Stimulated activated CD8-positive, alpha-beta memory T cell treated with anti-CD3 and anti-CD28 coated beads, Interleukin-4, amount 100 ng/mL, for 24 hours (primary cell): ENCODE measurements around the gene MRPS5.
A peak's percentile ranks its signal among the peaks of the same experiment; 100 is the strongest.

Source experiments
- DNase-seq: peaks from one replicate; pipeline ENCODE4 v3.0.0-alpha.2; 2020; ENCODE audit warnings: low read depth

Gene MRPS5

DNA sequence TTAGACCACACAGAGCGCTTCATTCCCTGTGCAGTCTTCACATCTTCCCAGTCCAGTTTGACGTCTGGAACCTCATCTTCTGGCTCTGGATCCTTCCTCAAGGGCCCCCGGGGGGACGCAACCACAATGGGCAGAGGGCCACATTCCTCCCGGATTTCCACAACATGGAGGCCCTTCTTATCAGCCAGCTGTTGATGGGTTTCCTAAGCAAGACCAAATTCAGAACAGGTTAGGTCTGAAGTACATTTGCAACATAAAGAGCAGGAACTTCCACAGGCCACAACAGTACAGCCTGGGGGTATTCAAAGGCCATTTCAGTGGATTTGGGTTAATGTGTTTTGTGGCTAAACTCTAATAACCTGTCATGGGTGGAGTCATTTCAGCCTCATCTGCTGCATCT lies 34.2 kb downstream of the MRPS5 start:
- DNase-seq, result no peak

DNA sequence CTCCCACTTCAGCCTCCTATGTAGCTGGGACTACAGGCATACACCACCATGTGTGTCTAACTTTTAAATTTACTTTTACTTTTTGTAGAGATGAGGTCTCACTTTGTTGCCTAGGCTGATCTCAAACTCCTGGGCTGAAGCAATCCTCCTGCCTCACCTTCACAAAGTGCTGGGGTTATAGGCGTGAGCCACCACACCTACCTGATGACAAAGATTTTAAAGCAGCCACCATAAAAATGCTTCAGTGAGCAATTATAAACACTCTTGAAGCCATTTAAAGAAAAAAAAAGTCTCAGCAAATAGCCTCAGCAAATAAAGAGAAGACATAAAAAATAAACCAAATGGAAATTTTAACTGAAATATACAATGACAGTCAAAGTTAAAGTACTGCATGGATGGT lies 35.6 kb downstream of the MRPS5 start:
- DNase-seq, result no peak

DNA sequence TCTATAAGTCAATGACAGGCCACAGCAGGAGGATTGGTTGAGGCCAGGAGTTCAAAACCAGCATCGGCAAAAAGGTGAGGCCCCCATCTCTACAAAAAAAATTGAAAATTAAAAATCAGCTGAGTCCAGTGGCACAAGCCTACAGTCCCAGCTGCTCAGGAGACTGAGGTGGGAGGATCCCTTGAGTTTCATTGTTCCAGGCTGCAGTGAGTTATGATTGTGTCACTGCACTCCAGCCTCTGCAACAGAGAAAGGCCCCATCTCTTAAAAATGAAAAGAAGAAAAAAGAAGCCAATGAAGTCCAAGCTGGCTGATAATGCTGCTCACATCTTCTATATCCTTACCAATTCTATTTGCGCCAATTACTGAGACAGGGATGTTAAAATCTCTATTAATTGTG lies 39.1 kb downstream of the MRPS5 start:
- DNase-seq, result no peak

DNA sequence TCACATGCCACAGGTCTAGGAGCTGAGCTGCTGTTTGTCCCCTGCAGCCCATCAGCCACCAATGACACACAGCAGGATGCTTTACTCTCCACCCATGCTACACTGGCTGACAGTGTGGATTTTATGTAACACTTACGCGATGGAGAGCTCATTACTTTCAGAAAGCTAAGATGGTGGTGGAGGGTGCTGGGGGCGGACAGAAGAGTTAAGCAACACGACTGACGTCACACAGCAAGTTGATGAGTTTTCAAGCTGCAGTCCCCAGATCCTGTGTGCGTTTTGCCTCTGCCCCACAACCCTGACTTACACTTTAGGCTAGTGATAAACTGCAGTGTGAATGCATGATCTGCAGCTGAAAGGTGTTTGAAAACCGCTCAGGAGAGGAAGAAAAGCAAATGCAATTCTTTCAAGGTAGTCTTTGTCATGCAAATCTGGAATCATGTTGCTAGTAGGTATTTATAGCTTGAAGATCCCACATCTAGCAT lies 42.4 kb downstream of the MRPS5 start:
- no peak for DNase-seq

DNA sequence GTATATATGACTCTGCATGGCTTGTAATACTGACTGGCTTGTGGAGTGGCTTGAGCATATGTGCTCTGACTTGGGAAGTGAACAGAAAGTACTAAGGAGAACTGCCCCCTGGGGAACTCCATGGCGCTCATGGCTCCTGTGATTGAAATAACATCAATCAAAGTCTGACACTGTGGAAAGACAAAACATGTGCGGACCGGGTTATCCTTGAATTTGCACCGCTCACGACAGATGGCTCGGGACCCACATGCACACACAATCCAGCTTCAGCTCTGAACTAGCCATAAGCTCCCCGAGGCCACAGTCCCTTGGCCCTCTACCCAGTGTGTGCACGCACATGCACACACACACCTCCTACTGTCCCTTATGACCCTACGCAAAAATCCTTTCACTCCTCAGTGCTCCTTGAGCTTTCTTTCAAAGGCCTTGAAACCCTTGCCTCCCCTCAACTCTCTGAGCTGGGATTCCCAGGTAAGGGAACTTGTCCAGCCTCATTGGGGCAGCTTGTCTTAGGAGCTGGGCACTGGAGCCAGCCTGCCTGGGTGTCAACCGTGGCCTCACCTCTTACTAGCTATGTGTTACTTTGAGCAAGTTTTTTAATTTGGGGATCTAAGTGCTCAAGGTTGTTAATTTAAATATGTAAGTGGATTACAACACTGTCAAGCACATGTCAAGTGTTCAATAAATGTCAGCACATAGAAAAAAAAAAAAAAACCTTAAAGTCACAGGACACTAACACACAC lies 43.6 kb downstream of the MRPS5 start:
- DNase-seq, result no peak

DNA sequence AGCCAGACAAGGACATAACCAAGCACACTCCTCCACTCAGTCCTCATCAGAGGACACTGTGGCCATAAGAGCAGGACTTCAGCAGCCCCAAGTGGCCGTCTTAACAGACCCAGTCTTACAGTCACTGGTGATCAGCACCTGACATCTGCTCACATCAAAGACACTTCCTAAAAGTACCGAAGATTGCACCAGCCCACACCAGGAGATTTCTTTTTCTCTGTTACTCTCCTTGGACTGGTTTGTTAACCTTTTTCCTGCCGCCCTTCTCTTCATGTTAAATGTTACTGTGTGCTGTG lies 44.1 kb downstream of the MRPS5 start:
- DNase-seq, result no peak

DNA sequence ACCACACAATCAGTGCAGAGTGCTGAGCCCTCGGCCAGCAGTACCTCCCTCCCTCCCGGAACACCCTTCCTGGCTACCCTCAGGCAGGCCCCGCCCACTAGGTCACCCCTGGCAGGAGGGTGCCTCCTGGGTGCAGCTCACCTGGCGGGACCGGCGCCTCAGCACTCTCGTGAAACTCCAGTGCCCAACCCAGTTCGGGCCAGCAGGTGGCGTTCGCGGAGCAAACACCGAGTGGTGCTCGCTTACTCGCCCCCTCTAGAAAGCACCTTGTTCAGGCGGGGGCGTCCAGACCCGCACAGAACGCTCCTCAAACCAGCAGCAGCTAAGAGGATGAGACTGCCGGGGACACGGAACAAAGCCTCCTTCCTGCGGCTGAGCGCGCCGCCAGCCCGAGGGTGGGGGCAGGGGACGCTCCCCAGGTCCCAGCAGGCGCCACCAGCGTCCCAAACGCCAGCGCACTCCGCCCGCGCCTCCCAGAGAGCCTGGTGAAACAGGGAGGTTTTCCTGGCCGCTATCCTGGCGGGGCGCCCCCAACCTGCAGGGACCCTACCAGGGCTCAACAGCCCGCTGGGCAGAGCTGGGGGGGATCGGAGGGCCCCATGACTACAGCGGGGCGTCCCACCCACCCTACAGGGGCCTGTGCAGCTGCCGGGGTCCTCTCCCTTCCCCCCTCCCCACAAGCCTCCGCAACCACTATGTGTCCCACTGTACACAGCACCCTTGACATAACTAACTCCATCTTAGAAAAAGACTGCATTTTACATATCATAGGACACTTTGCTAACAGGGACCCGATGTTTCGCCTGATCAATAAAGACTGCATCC lies 44.7 kb downstream of the MRPS5 start:
- peak; percentile 79 for DNase-seq

DNA sequence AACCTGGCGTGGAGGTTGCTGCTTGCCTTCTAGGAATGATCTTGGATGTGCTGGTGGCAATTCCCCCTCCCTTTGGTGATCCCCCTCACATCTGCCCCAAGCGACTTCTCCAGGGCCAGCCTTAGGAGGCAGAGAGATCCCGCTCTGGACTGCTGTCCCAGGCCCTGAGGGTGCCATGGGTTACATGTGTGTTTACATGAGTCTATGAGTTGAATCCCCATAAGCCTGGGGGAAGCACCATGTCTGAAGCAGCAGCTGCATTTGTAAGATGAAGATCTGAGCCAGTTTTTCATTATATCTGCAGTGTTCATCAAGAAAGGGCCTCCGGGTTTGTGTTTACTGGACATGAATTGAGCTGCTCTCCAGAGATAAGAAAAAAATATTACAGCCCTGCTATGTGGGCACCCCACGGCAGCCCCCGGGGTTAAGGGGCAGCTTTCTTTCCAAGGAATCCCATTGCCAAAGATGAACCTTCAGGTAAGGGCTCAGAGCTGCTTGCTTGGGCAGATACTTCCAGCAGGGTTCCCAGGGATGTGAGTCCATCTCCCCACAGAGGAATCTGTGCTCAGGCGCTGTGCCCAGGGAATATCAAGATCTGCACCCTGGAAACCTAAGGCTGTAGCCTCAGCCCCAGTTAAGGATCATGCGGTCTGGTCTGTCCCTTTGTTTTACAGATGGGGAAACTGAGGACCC lies 46.0 kb downstream of the MRPS5 start:
- DNase-seq, result no peak

DNA sequence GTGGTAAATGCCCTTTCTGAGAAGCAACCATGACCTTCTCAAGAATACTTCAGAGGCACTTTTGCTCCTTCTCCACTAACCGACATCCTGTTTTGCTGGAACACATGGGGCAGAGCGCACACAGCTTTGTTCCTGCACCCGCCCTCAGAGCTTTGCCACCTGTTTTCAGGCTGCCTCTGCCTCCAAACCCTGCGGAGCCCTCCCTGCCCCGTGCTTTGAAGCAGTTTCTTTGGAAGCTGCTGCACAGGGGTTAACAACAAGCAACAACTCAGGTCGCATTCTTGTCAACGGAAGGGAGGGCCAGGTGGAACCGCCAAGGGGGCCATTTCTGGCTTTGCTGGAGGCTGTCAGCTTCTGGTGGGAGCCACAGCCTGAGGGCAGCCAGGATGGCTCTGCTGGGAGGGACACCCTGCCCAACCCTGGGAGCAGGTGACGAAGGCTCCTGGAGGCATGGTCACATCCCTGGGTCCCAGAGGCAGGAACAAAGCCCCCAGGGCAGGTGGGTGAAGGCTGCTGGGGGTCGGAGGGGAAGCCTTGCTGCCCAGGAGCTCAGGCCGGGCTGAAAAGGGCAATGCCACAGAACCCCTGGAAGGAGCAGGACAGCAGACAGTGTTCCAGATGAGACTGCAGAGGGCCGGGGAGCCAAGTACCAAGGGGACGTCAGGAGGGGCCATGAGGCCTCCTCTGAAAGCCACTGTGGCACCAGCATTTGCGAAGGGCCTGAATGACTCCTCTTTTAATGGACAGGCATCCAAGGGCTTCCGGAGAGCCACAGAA lies 46.8 kb downstream of the MRPS5 start:
- DNase-seq, result peak; percentile 27

DNA sequence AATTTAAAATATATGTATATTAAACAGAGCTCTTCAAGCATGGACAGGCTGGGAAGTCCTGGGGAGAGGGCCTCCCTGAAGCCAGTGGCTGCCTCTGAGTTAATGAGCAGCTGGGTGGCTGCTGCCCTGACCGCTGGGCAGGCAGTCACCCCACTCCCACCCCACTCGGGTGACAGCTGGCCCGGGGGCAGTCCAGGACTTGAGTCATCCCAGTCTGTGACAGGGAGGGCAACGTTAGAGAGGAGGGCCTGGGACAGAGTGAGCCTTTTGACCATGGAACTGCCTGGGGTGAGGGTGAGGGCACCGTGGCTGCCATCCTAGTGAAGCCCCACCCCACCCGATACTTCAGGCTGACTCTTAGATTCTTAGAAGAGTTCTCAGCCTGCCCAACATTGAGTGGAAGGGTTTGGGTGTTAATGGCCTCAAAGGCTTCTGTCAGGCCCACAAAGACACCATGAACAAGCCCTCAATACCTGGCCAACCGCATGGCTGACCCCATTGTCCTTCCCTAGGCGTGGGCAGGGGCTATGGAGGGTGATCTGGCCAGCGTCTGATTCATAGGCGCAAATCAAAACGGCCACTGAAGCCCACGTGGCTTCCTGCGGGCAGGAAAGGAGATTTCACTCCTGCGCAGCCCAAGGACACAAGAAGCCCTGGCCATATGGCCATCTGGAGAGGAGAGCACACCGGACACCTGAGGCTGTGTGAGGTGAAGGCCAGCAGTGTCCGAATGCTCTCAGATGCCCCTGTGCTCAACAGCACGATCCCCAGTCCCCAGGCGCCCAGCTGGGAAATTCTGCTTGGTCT lies 47.5 kb downstream of the MRPS5 start:
- DNase-seq, result no peak

DNA sequence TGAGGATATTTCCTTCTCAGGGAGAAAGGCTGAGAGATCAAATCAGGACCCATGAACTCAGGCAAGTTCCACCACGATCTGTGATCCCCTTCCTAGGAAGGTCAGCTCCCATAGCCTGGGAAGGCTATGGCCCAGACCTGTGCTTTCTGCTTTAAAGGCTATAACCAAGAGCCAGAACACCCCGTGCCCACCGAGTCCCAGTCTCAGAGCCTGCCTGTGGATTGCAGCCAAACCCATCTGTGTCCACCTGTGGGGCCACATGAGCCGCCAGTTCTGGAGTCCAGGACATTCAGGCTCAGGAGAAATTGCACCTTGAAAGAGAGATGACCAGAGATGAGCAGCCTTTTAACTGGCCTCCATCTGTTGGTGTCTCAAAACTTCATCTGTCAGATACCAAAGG lies 49.2 kb downstream of the MRPS5 start:
- DNase-seq, result no peak

DNA sequence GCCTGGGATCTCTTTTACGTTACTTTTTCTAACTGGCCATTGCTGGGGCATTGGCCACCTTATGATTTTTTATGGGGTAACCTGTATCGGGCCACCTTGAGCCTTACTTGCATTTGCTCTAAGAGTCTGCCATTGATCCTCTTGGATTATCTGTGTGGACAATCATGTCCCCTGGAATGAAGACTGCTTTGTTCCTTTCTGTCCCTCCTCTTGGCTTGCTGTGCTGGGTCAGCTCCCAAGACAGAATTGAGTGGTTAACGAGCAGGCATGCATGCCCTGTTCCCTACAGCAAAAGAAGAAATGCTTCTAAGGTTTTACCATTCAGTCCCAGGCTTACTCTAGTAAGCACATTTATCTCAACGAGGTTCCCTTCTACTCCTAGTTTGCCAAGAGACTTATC lies 49.8 kb downstream of the MRPS5 start:
- no peak for DNase-seq

DNA sequence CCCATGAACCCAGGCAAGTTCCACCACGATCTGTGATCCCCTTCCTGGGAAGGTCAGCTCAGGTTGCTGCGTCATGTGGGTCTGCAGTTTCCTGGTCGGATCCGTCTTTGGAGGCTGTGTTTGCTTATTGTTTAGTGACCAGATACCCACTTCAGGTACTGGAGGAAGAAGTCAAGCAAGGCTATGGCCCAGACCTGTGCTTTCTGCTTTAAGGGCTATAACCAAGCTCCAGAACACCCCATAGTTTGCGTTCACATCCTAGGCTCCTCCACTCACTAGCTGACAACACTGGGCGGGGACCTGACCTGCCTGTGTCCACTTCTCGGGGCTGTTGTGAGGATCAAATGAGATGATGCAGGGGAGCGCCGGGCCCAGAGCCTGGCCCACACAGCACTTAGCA lies 52.1 kb downstream of the MRPS5 start:
- no peak for DNase-seq

DNA sequence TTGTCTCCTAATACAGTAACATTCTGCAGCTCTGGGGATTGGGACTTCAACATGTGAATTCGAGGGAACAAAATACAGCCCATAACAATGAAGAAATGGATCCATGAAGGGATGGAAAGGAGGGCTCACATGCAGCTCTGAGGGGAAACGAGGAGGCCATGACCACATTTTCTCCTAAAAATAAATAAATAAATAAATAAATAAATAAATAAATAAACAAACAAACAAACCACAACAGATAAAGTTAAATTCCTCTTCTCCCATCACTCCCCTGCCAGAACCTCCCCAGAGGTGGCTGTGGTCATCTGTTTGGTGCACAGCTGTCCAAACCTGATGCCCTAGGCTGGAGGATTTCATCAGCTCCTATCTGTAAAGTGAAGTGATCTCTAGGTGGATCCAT lies 53.4 kb downstream of the MRPS5 start:
- no peak for DNase-seq

DNA sequence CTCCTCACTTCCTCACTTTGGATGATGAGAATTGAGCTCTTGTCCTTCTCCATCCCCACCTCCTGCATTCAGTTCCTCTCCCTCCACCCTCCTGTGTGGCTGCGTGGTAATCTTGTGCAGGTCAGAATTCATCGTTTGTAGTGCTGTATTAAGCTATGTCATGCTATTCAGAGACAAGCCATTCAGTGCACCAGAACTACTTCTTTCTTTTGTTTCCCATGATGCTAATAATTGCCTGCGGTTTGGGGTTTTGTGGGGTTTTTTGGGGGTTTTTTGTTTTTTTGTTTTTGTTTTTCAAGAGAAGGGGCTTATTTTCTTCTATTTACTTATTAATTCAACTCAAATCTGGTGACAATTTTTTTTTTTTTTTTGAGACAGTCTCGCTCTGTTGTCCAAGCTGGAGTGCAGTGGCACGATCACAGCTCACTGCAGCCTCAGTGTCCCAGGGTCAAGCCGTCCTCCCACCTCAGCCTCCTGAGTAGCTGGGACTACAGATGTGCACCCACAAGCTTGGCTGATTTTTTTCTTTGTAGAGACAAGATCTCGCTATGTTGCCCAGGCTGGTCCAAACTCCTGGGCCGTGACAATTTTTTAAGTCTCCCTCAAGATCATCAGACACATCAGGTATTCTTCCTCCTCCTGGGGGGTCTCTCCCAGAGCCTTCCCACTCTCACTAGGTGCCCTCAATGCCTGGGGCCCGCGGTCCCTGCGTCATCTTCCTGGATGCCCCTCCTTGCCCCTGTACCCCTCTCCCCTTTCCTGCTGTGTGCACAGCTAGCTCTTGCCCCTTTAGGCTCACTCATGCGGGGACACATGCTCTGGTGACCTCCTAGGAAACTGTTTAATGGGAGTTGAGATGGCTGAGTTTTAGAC lies 58.3 kb downstream of the MRPS5 start:
- no peak for DNase-seq

DNA sequence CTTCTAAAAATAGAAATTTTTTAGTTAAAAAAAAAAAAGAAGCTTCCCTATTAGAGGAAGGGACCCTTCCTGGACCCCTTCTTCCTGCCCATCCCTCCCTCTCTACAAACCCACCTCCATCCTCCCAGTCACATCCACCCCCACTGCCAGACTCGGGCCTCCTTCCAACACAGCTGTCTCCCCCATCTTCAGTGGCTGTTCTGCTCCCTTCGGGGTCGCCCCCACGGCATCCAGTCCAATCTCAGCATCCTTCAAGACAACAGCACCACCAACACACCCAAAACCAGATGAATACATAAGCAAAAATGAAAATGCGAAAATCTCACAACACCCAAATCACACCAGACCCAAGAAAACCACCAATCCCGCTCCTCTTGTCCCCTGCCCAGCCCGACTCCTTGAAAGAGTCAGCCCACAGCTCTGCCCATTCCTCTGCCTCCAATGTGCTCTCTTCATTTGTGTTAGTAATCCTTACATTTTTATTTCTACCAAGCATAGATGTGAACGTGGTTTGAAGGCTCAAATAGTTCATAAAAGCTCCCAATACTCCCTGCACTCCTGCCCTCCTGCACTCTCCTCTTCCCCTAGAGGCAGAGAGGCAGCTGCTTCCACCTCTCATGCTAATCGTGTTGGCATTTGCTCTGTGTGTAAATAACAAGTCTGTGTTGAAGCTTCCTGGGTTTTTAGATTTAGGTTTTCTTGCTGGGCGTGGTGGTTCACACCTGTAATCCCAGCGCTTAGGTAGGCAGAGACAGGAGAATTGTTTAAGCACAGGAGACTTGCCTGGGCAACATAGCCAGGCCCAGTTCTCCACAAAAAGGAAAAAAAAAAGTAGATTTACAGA lies 59.1 kb downstream of the MRPS5 start:
- DNase-seq, result no peak

DNA sequence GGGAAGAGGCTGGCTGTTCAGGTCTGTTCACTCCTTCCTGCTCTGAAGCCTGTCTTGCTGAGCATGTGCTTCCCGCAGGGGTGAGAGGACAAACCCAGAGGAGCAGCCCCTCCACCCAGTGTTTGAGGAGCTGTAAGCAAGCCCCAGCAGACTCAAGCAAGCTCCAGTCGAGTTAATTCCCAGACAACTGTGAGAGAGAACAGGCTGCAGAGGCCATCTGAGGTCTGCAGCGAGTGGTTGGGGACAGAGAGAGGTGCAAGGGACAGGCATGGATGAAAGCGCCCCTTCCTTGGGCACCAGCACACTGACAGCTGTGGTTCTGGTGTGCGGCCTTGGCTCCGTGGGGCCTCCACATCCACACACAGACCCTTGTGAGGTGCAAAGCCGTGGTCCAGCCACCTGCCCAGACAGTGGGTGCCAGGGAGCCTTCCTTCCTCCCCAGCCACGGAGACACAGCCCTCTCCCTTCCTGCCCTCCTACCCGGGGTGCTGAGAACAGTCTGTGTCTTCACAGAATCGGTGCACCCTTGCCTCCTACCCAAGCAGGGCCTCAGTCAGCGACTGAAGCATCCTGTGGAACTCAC lies 59.9 kb downstream of the MRPS5 start:
- DNase-seq, result no peak

DNA sequence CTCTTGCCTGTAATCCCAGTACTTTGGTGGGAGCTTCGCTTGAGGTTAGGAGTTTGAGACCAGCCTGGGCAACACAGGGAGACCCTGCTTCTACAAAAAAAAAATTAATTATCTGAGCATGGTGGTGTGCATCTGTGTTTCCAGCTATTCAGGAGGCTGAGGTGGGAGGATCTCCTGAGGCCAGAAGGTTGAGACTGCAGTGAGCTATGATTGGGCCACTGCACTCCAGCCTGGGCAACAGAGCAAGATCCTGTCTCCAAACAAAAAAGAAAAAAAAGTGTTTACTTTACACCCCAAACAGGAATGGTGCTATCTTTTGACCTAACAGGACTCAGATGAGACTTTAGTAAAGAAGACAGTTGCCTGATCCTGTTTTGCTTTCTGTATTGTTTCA lies 60.5 kb downstream of the MRPS5 start:
- DNase-seq, result no peak

DNA sequence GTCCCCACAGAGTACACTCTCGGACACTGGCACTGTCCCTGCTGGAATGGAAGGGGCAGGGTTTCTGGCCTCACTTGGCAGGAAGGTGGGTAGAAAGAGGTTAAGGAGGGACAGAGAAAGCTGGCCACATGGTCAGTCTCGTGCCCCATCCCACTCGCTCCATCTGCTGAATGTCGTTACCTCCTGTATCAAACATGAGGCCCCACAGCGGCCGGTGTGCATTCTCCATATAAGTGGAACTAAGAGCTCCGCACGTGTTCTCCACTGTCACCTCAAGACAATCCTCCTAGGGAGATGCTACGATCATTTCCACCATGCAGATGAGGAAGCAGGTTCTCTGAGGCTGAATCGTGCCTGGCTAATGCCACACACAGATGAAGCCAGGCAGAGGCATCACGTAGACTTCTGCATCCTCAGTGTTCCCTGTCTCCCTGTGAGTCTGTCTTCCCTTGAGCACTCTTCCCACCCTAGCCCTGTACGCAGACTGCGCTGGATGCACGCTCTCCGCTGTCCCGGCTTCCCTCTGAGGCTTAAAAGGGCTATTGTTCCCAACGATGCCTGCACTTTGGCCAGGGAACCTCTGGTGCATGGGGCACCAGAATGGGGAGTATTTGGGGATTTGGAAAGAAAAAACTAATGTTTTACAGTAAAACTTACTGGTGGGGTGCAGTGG lies 61.0 kb downstream of the MRPS5 start:
- DNase-seq, result no peak
